PC-3 (cell line): Measurements from ENCODE around the gene THTPA. TPM values are rescaled to one million over a fixed set of nuclear protein-coding genes. Genes with fewer than 3 reads are reported as not detected.

Source experiments
- ATAC-seq: fragments of 200-7000 bp; cut with Tn5 transposase; 2 replicates; pipeline ENCODE4 v1.9.1; 2020; ENCODE audit warnings: mild to moderate bottlenecking, moderate library complexity
- BruUV-seq: library from RNA; stranded (reverse); fragments of 400-500 nt; replicated peaks from 2 replicates; lab custom pipeline; 2021; lab: Mats Ljungman, UMichigan
- CTCF ChIA-PET: fragments of 300-600 bp; sonication (Branson Sonifier 250); formaldehyde crosslinking; loops from one replicate; lab custom pipeline; 2022; ENCODE audit warnings: antibody characterized with exemption; lab: Charles Lee
- POLR2A ChIA-PET: fragments of 300-600 bp; sonication (Branson Sonifier 250); formaldehyde crosslinking; loops from one replicate; lab custom pipeline; 2022; ENCODE audit warnings: antibody characterized with exemption; ENCODE audit not compliant: unreplicated experiment; lab: Charles Lee
- DNase-seq: peaks from one replicate; pipeline ENCODE4 v3.0.0-alpha.2; 2015
- H2AFZ ChIP-seq: fragments of 300-600 bp; sonication (generic); 2 replicates; pipeline ENCODE4 v1.6.0; 2016; ENCODE audit warnings: antibody characterized with exemption, low read length
- H3F3A ChIP-seq: fragments of 300-600 bp; sonication (generic); one replicate; pipeline ENCODE4 v1.6.0; 2017; ENCODE audit warnings: antibody characterized with exemption, low read length, control low read depth, mild to moderate bottlenecking; ENCODE audit not compliant: unreplicated experiment
- H3K27ac ChIP-seq: fragments of 300-600 bp; sonication (generic); 2 replicates; pipeline ENCODE4 v1.5.1; 2016; ENCODE audit warnings: mild to moderate bottlenecking, low read length
- H3K27me3 ChIP-seq: fragments of 300-600 bp; sonication (generic); 2 replicates; pipeline ENCODE4 v1.6.1; 2016; ENCODE audit warnings: low read length, mixed read lengths
- H3K36me3 ChIP-seq: fragments of 300-600 bp; sonication (generic); 2 replicates; pipeline ENCODE4 v1.6.1; 2016; ENCODE audit warnings: low read depth, mixed run types, low read length, mixed read lengths
- H3K4me1 ChIP-seq: fragments of 300-600 bp; sonication (generic); 2 replicates; pipeline ENCODE4 v1.5.1; 2016; ENCODE audit warnings: low read length; ENCODE audit not compliant: insufficient read depth
- H3K4me2 ChIP-seq: fragments of 300-600 bp; sonication (generic); 2 replicates; pipeline ENCODE4 v1.6.0; 2016; ENCODE audit warnings: low read length
- H3K4me3 ChIP-seq: fragments of 300-600 bp; sonication (generic); 2 replicates; pipeline ENCODE4 v1.5.1; 2016; ENCODE audit warnings: mild to moderate bottlenecking, low read length, mixed read lengths
- H3K79me2 ChIP-seq: fragments of 300-600 bp; sonication (generic); 2 replicates; pipeline ENCODE4 v1.6.1; 2017; ENCODE audit warnings: low read length, mixed read lengths
- H3K9ac ChIP-seq: fragments of 300-600 bp; sonication (generic); 2 replicates; pipeline ENCODE4 v1.6.0; 2016; ENCODE audit warnings: mild to moderate bottlenecking, low read length
- H3K9me2 ChIP-seq: fragments of 300-600 bp; sonication (generic); replicated peaks from 2 replicates; pipeline ENCODE4 v1.6.1; 2016; ENCODE audit warnings: mixed run types, low read length, mixed read lengths
- H3K9me3 ChIP-seq: fragments of 300-600 bp; sonication (generic); 2 replicates; pipeline ENCODE4 v1.6.1; 2016; ENCODE audit warnings: low read length, mixed read lengths
- H4K20me1 ChIP-seq: fragments of 300-600 bp; sonication (generic); 2 replicates; pipeline ENCODE4 v1.6.1; 2016; ENCODE audit warnings: low read length, mixed read lengths
- CTCF ChIP-seq: fragments of 300-600 bp; sonication (generic); conservative IDR thresholded peaks from 2 replicates; pipeline ENCODE4 v1.5.1; 2017; ENCODE audit warnings: antibody characterized with exemption, low read depth, mild to moderate bottlenecking, low read length
- EZH2 ChIP-seq: fragments of 300-600 bp; sonication (generic); IDR thresholded peaks from one replicate; pipeline ENCODE4 v1.6.1; 2017; ENCODE audit warnings: antibody characterized with exemption, mild to moderate bottlenecking, low read length; ENCODE audit not compliant: unreplicated experiment
- EZH2phosphoT487 ChIP-seq: fragments of 300-600 bp; sonication (generic); IDR thresholded peaks from 2 replicates; pipeline ENCODE4 v1.6.1; 2018; ENCODE audit warnings: mild to moderate bottlenecking, antibody characterized with exemption, low read length, borderline replicate concordance
- intact Hi-C: fragments of 100-400 bp; cut with micrococcal nuclease; formaldehyde crosslinking; loops from 2 replicates; pipeline ENCODE4 v1.9.0; 2023
- total RNA-seq: library from RNA; depleted of rRNA; stranded (reverse); fragments of >200 nt; gene quantifications from 2 replicates; pipeline ENCODE4 v1.2.3, GENCODE V29; 2014

Gene THTPA
- total RNA-seq, 1 experiment from 2014 or later = 13.0 TPM

DNA sequence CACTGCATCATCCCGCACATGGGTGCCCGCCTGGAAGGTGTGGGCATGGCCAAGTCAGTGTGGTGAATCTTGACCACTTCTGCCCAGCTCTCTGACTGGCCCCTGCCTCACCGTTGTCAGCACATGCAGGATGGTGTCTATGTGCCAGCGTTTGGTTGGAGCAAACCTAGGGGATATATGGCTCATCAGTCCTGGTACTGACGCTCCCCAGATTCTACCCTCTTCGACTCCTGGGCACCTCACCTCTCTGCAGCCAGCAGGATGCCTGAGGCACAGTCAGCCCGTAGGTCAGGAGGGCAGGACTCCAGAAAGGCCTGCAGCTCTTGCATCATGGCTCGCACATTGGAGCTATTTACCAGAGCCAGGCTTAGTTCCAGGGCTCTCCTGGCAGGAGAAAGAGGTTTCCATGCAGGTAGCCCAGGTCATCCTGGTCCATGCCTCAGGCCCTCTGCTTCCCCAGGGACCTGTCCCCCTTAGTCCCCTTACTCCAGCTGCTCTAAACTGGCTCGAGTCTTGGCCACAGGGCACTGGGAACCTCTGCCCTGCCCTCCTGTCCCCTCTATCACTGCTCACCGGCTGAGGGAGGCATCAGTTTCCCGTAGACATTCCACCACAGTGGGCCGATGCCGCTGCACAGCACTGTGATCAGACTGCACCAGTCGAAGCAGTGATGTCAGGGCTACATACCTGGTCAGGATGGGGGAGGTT lies 7.6 kb downstream of the THTPA start:
- ATAC-seq = no peak
- no peak overlapping the region for H2AFZ ChIP-seq
- intact Hi-C loops = no loop called here

DNA sequence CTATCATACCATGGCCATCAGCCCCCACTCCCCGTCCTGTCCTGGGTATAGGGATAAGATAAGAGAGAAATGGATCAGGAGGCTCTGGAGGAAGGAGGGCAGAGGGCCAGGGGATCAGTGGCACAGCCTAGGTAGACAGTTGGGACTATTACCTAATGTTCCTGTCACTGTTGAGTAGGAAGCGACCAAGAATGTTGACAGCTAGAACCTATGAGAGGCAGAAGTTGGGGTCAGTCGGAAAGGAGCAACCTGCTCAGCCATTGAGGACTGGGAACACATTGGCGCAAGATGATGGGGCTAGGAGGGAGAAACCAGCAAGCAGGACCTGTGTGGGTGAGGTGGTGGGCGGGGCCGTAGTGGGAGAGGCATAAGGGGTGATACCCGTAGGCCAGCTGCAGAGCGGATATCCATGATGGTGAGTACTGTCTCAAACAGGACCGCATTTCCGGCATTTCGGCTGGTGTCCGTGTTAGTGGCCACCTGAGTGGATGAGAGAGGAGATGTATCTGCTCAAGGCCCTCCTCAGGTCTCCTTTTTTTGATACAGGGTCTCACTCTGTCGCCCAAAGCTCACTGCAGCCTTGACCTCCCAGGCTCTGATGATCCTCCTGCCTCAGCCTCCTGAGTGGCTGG lies 8.2 kb downstream of the THTPA start:
- Histone ChIP-seq H3K36me3 (peaks cover 8% of the 10 kb centered on the region), H3K4me1 (peaks cover 28% of the 10 kb centered on the region), H3K9me3 (no peaks in the 10 kb centered on the region), H3K4me2 (no peak overlapping the region), H3K9me2 (no peaks in the 10 kb centered on the region), H3K9ac (no peak overlapping the region), H3F3A (no peaks in the 10 kb centered on the region), H3K4me3 (no peak overlapping the region), H3K79me2 (peaks cover 9% of the 10 kb centered on the region; the same call in 1 of the 2 replicates), H3K27ac (no peak overlapping the region), H4K20me1 (no peaks in the 10 kb centered on the region), H3K27me3 (no peaks in the 10 kb centered on the region), H2AFZ (no peak overlapping the region)
- no peak for ATAC-seq
- TF ChIP-seq CTCF = no peak
- no TSS peak for BruUV-seq
- ChIA-PET CTCF (no interaction called here), POLR2A (no interaction called here)
- intact Hi-C loops = no loop called here
- no peak for DNase-seq

More for the DNA sequence above, 7.6 kb downstream of the THTPA start:
- no peak overlapping the region for H3K4me2 ChIP-seq
- H3K9me2 ChIP-seq = no peaks in the 10 kb centered on the region
- H3K79me2 ChIP-seq = peaks cover 11% of the 10 kb centered on the region
- H4K20me1 ChIP-seq = no peaks in the 10 kb centered on the region
- TF ChIP-seq EZH2phosphoT487 = no peak
- no peak for TF ChIP-seq CTCF
- no peak for TF ChIP-seq EZH2
- DNase-seq = no peak
- no TSS peak for BruUV-seq
- H3K4me3 ChIP-seq = no peak overlapping the region
- ChIA-PET CTCF (no interaction called here), POLR2A (no interaction called here)
- H3K27me3 ChIP-seq = no peaks in the 10 kb centered on the region
- H3K27ac ChIP-seq = no peak overlapping the region
- H3K9ac ChIP-seq = no peak overlapping the region
- H3K9me3 ChIP-seq = no peaks in the 10 kb centered on the region
- H3F3A ChIP-seq = no peaks in the 10 kb centered on the region
- H3K4me1 ChIP-seq = peaks cover 27% of the 10 kb centered on the region
- peaks cover 12% of the 10 kb centered on the region for H3K36me3 ChIP-seq

DNA sequence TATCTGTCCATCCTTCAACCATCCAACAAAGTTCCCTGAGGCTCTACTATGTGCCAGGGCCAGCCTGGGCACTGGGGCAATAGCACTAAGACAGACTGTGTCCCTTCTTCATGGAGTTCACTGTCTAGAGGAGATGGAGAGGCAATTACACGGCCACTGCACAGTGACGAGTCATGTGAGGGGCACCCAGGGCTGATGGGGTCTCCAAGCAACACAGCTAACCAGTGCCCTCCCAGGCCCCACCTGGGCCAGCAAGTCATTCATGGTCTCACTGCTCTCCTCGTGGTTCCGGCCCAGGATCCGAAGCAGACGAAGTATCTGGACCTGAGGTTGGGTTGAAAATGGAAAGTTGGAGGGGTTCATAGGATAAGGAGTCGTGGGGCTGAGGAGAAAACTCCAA lies 8.8 kb downstream of the THTPA start:
- DNase-seq (no peak), ATAC-seq (no peak)
- Histone ChIP-seq H3K4me3 (no peak overlapping the region), H4K20me1 (no peaks in the 10 kb centered on the region), H3K4me2 (no peak overlapping the region), H3K9ac (no peak overlapping the region), H3K79me2 (peaks cover 9% of the 10 kb centered on the region; the same call in 1 of the 2 replicates), H3K27ac (no peak overlapping the region), H3K27me3 (no peaks in the 10 kb centered on the region), H3K9me2 (no peaks in the 10 kb centered on the region), H2AFZ (no peak overlapping the region), H3K4me1 (peaks cover 31% of the 10 kb centered on the region), H3K9me3 (no peaks in the 10 kb centered on the region), H3K36me3 (peaks cover 5% of the 10 kb centered on the region; the same call in 1 of the 2 replicates), H3F3A (no peaks in the 10 kb centered on the region)
- no peak for TF ChIP-seq CTCF
- TF ChIP-seq EZH2 = no peak
- no peak for TF ChIP-seq EZH2phosphoT487
- POLR2A ChIA-PET = no interaction called here
- BruUV-seq = no TSS peak
- CTCF ChIA-PET = no interaction called here
- intact Hi-C loops = no loop called here
